Neural cell (in vitro differentiated cells): ENCODE data around the gene HAO2. TPM values are rescaled to one million over a fixed set of nuclear protein-coding genes. Genes with fewer than 3 reads are reported as not detected.
"Not testable (repeated sequence)": the region's sequence is repeated elsewhere in the genome, so short reads cannot be mapped to it uniquely, and the experiment has no call there.

ENCODE experiments used
- H2AFZ ChIP-seq: fragments of 200-600, 300-800 bp; sonication (generic), shearing (Covaris generic); 2 replicates; pipeline ENCODE4 v1.6.0; 2014; ENCODE audit warnings: low read depth, mild to moderate bottlenecking, antibody characterized with exemption, low read length, moderate library complexity
- H3F3A ChIP-seq: fragments of 200-600 bp; shearing (Covaris generic); 2 replicates; pipeline ENCODE4 v1.6.1; 2016; ENCODE audit warnings: mild to moderate bottlenecking, moderate library complexity, mixed read lengths, antibody characterized with exemption, low read length; ENCODE audit not compliant: insufficient read depth, poor library complexity, severe bottlenecking
- H3K27ac ChIP-seq: fragments of 200-600, 300-800 bp; sonication (generic), shearing (Covaris generic); 2 replicates; pipeline ENCODE4 v1.5.1; 2014; ENCODE audit warnings: mild to moderate bottlenecking, low read length, moderate library complexity
- H3K27me3 ChIP-seq: fragments of 300-800, 200-600 bp; sonication (generic), shearing (Covaris generic); 2 replicates; pipeline ENCODE4 v1.6.0; 2014; ENCODE audit warnings: mild to moderate bottlenecking, low read depth, low read length, moderate library complexity; ENCODE audit not compliant: insufficient read depth
- H3K36me3 ChIP-seq: fragments of 300-800, 200-600 bp; sonication (generic), shearing (Covaris generic); 2 replicates; pipeline ENCODE4 v1.5.1; 2014; ENCODE audit warnings: mild to moderate bottlenecking, antibody characterized with exemption, low read length, moderate library complexity; ENCODE audit not compliant: insufficient read depth
- H3K4me2 ChIP-seq: fragments of 300-800, 200-600 bp; sonication (generic), shearing (Covaris generic); 2 replicates; pipeline ENCODE4 v1.6.0; 2014; ENCODE audit warnings: mild to moderate bottlenecking, low read length
- H3K4me3 ChIP-seq: fragments of 300-800, 200-600 bp; sonication (generic), shearing (Covaris generic); 2 replicates; pipeline ENCODE4 v1.5.1; 2014; ENCODE audit warnings: mild to moderate bottlenecking, low read length, moderate library complexity
- H3K79me2 ChIP-seq: fragments of 200-600 bp; shearing (Covaris generic); replicated peaks from 2 replicates; pipeline ENCODE4 v1.6.0; 2014; ENCODE audit warnings: mild to moderate bottlenecking, low read length, moderate library complexity; ENCODE audit not compliant: insufficient read depth
- H3K9ac ChIP-seq: fragments of 300-800, 200-600 bp; sonication (generic), shearing (Covaris generic); 2 replicates; pipeline ENCODE4 v1.6.1; 2016; ENCODE audit warnings: mild to moderate bottlenecking, low read length, mixed read lengths
- H3K9me2 ChIP-seq: fragments of 200-600 bp; shearing (Covaris generic); 2 replicates; pipeline ENCODE4 v1.6.1; 2016; ENCODE audit warnings: mild to moderate bottlenecking, low read length, mixed read lengths; ENCODE audit not compliant: insufficient read depth
- H3K9me3 ChIP-seq: fragments of 200-600, 300-800 bp; sonication (generic), shearing (Covaris generic); 2 replicates; pipeline ENCODE4 v1.6.1; 2016; ENCODE audit warnings: mild to moderate bottlenecking, mixed run types, low read length, moderate library complexity, mixed read lengths
- H4K20me1 ChIP-seq: fragments of 200-600 bp; shearing (Covaris generic); 2 replicates; pipeline ENCODE4 v1.6.1; 2016; ENCODE audit warnings: mild to moderate bottlenecking, mixed run types; ENCODE audit not compliant: insufficient read depth
- EP300 ChIP-seq: fragments of 450-650 bp; conservative IDR thresholded peaks from 2 replicates; pipeline ENCODE4 v1.6.1; 2014; ENCODE audit warnings: antibody characterized with exemption, mild to moderate bottlenecking, moderate library complexity; ENCODE audit not compliant: poor library complexity, severe bottlenecking
- EZH2 ChIP-seq: fragments of 200-600, 300-800 bp; shearing (Covaris generic), sonication (generic); IDR thresholded peaks from 2 replicates; pipeline ENCODE4 v1.6.1; 2014; ENCODE audit warnings: antibody characterized with exemption, low read length, borderline replicate concordance, mild to moderate bottlenecking; ENCODE audit not compliant: insufficient read depth, poor library complexity, severe bottlenecking
- MXI1 ChIP-seq: fragments of 450-650 bp; conservative IDR thresholded peaks from 2 replicates; pipeline ENCODE4 v1.6.1; 2014; ENCODE audit warnings: antibody characterized with exemption, mild to moderate bottlenecking; ENCODE audit not compliant: poor library complexity, severe bottlenecking
- POLR2AphosphoS5 ChIP-seq: IDR thresholded peaks from 2 replicates; pipeline ENCODE4 v1.6.1; 2012
- RAD21 ChIP-seq: fragments of 450-650 bp; conservative IDR thresholded peaks from 2 replicates; pipeline ENCODE4 v1.6.1; 2014; ENCODE audit warnings: antibody characterized with exemption, mild to moderate bottlenecking, moderate library complexity
- SMC3 ChIP-seq: fragments of 450-650 bp; conservative IDR thresholded peaks from 2 replicates; pipeline ENCODE4 v1.6.1; 2014; ENCODE audit warnings: antibody characterized with exemption, mild to moderate bottlenecking, moderate library complexity; ENCODE audit not compliant: poor library complexity
- TAF1 ChIP-seq: IDR thresholded peaks from 2 replicates; pipeline ENCODE4 v1.6.1; 2012; ENCODE audit warnings: low read depth
- polyA plus RNA-seq: library from polyadenylated mRNA; depleted of rRNA; stranded (reverse); fragments of >200 nt; gene quantifications from 2 replicates; pipeline ENCODE4 v1.2.3, GENCODE V29; 2014
- TF ChIP-seq, protein P1 (sequence below): fragments of 450-650 bp; IDR thresholded peaks from 2 replicates; pipeline ENCODE4 v1.5.1; 2014; ENCODE audit warnings: antibody characterized with exemption, mild to moderate bottlenecking, moderate library complexity; ENCODE audit not compliant: poor library complexity, severe bottlenecking
- TF ChIP-seq, protein P2 (sequence below): IDR thresholded peaks from 2 replicates; pipeline ENCODE4 v1.6.1; 2012; ENCODE audit warnings: borderline replicate concordance

The HAO2 gene
- polyA plus RNA-seq, 1 donor from 2014 or later: not detected

- H3K27me3 ChIP-seq: no peaks in the 10 kb centered on the region
- H3K9ac ChIP-seq: no peak overlapping the region
Observed at GRCh38 chr1:119332622-119333021, 36.0 kb upstream of the HAO2 start.

GRCh38 chr1:119333163-119333896 is 35.3 kb upstream of the HAO2 start:
- H3F3A ChIP-seq: no peaks in the 10 kb centered on the region
- no peaks in the 10 kb centered on the region for H3K79me2 ChIP-seq
- no peaks in the 10 kb centered on the region for H3K36me3 ChIP-seq
- no peaks in the 10 kb centered on the region for H4K20me1 ChIP-seq
- H3K9me3 ChIP-seq: no peaks in the 10 kb centered on the region
- no peaks in the 10 kb centered on the region for H3K27me3 ChIP-seq
- H3K9ac ChIP-seq: no peak overlapping the region
- no peak overlapping the region for H3K27ac ChIP-seq
- TF ChIP-seq RAD21: no peak
- TF ChIP-seq EP300: no peak
- TF ChIP-seq, protein P1, sequence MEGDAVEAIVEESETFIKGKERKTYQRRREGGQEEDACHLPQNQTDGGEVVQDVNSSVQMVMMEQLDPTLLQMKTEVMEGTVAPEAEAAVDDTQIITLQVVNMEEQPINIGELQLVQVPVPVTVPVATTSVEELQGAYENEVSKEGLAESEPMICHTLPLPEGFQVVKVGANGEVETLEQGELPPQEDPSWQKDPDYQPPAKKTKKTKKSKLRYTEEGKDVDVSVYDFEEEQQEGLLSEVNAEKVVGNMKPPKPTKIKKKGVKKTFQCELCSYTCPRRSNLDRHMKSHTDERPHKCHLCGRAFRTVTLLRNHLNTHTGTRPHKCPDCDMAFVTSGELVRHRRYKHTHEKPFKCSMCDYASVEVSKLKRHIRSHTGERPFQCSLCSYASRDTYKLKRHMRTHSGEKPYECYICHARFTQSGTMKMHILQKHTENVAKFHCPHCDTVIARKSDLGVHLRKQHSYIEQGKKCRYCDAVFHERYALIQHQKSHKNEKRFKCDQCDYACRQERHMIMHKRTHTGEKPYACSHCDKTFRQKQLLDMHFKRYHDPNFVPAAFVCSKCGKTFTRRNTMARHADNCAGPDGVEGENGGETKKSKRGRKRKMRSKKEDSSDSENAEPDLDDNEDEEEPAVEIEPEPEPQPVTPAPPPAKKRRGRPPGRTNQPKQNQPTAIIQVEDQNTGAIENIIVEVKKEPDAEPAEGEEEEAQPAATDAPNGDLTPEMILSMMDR: no peak
- TF ChIP-seq POLR2AphosphoS5: no peak
- no peak for TF ChIP-seq SMC3
- TF ChIP-seq TAF1: no peak
- TF ChIP-seq, protein P2, sequence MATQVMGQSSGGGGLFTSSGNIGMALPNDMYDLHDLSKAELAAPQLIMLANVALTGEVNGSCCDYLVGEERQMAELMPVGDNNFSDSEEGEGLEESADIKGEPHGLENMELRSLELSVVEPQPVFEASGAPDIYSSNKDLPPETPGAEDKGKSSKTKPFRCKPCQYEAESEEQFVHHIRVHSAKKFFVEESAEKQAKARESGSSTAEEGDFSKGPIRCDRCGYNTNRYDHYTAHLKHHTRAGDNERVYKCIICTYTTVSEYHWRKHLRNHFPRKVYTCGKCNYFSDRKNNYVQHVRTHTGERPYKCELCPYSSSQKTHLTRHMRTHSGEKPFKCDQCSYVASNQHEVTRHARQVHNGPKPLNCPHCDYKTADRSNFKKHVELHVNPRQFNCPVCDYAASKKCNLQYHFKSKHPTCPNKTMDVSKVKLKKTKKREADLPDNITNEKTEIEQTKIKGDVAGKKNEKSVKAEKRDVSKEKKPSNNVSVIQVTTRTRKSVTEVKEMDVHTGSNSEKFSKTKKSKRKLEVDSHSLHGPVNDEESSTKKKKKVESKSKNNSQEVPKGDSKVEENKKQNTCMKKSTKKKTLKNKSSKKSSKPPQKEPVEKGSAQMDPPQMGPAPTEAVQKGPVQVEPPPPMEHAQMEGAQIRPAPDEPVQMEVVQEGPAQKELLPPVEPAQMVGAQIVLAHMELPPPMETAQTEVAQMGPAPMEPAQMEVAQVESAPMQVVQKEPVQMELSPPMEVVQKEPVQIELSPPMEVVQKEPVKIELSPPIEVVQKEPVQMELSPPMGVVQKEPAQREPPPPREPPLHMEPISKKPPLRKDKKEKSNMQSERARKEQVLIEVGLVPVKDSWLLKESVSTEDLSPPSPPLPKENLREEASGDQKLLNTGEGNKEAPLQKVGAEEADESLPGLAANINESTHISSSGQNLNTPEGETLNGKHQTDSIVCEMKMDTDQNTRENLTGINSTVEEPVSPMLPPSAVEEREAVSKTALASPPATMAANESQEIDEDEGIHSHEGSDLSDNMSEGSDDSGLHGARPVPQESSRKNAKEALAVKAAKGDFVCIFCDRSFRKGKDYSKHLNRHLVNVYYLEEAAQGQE: no peak
- H2AFZ ChIP-seq: no peak overlapping the region
- no peak overlapping the region for H3K4me2 ChIP-seq
- no peaks in the 10 kb centered on the region for H3K9me2 ChIP-seq
- H3K4me3 ChIP-seq: no peak overlapping the region

More at GRCh38 chr1:119332622-119333021, 36.0 kb upstream of the HAO2 start:
- Histone ChIP-seq H3K36me3 (no peaks in the 10 kb centered on the region), H3F3A (no peaks in the 10 kb centered on the region), H2AFZ (no peak overlapping the region), H3K9me3 (no peaks in the 10 kb centered on the region), H4K20me1 (no peaks in the 10 kb centered on the region), H3K4me3 (no peak overlapping the region), H3K27ac (no peak overlapping the region), H3K4me2 (no peak overlapping the region), H3K79me2 (no peaks in the 10 kb centered on the region), H3K9me2 (no peaks in the 10 kb centered on the region)
- TF ChIP-seq RAD21 (no peak), POLR2AphosphoS5 (no peak), SMC3 (no peak), EZH2 (no peak), MXI1 (no peak), TAF1 (no peak), EP300 (no peak)
- TF ChIP-seq, protein P1: no peak
- TF ChIP-seq, protein P2: no peak

DNA sequence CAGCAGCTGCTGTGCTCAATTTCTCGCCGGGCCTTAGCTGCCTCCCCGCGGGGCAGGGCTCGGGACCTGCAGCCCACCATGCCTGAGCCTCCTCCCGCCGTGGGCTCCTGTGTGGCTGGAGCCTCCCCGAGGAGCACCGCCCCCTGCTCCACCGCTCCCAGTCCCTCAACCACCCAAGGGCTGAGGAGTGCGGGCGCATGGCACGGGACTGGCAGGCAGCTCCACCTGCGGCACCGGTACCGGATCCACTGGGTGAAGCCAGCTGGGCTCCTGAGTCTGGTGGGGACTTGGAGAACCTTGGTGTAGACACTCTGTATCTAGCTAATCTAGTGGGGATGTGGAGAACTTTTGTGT is 34.7 kb upstream of the HAO2 start:
- not testable (repeated sequence) for H3K4me2 ChIP-seq, H3F3A ChIP-seq

More for the DNA sequence above, 34.7 kb upstream of the HAO2 start:
- not testable (repeated sequence) for H3K27me3 ChIP-seq, H3K9me2 ChIP-seq, H3K9ac ChIP-seq, H4K20me1 ChIP-seq, H2AFZ ChIP-seq, H3K4me3 ChIP-seq, H3K36me3 ChIP-seq, H3K79me2 ChIP-seq, H3K27ac ChIP-seq, H3K9me3 ChIP-seq
